HFFc6 (cell line): ENCODE results near the gene CHST14. TPM values are rescaled to one million over a fixed set of nuclear protein-coding genes. Genes with fewer than 3 reads are reported as not detected.

Experiments
- DNase-seq: peaks from one replicate; pipeline ENCODE4 v3.0.0-alpha.2; 2018
- H3K27ac Mint-ChIP-seq: 2 replicates; pipeline ENCODE4 v1.8.0; 2020; ENCODE audit warnings: mild to moderate bottlenecking, mixed read lengths
- H3K27me3 Mint-ChIP-seq: 2 replicates; pipeline ENCODE4 v1.8.0; 2021; ENCODE audit warnings: mild to moderate bottlenecking, moderate library complexity, mixed read lengths; ENCODE audit not compliant: insufficient read depth
- H3K36me3 Mint-ChIP-seq: 2 replicates; pipeline ENCODE4 v1.8.0; 2021; ENCODE audit warnings: low read depth, mixed read lengths
- H3K4me1 Mint-ChIP-seq: 2 replicates; pipeline ENCODE4 v1.8.0; 2020; ENCODE audit warnings: low read depth, mixed read lengths
- H3K4me3 Mint-ChIP-seq: 2 replicates; pipeline ENCODE4 v1.8.0; 2020; ENCODE audit warnings: mild to moderate bottlenecking, moderate library complexity, mixed read lengths
- H3K9me3 Mint-ChIP-seq: 2 replicates; pipeline ENCODE4 v1.8.0; 2020; ENCODE audit warnings: mild to moderate bottlenecking, mixed read lengths
- CTCF ChIP-seq: fragments of 200-600 bp; sonication (generic); IDR thresholded peaks from 2 replicates; pipeline ENCODE4 v1.5.0; 2021; ENCODE audit warnings: antibody characterized with exemption, mild to moderate bottlenecking
- total RNA-seq, 6 experiments: library from RNA; stranded (reverse); fragmentation: NEBNext Ultra II Directional; extraction: Animal tissue kit (Norgen Biotek cat#: 25700); gene quantifications; 2 replicates in 1 of 6; 3 replicates in 5 of 6; pipeline ENCODE4 v1.2.3, GENCODE V29; 2021

CHST14 gene
- total RNA-seq, 6 experiments from 2014 or later: 26.3 to 32.5 (median 28.4) TPM

- Mint-ChIP-seq H3K4me1 (no peaks in the 10 kb centered on the region), H3K4me3 (no peak overlapping the region), H3K27ac (no peak overlapping the region), H3K36me3 (0 out of 2 replicates have a peak, but pooled peaks cover 2% of the 10 kb centered on the region), H3K27me3 (peaks cover 23% of the 10 kb centered on the region), H3K9me3 (peaks cover 6% of the 10 kb centered on the region)
- no peak for DNase-seq
- no peak for TF ChIP-seq CTCF
These were observed 13.1 kb downstream of the CHST14 start for GRCh38 chr15:40483919-40484318.

GRCh38 chr15:40486066-40486770 is 15.4 kb downstream of the CHST14 start:
- Mint-ChIP-seq H3K4me3 (no peak overlapping the region), H3K27ac (no peak overlapping the region), H3K36me3 (no peaks in the 10 kb centered on the region), H3K27me3 (peaks cover 11% of the 10 kb centered on the region), H3K4me1 (no peaks in the 10 kb centered on the region), H3K9me3 (peaks cover 4% of the 10 kb centered on the region; the same call in 1 of the 2 replicates)
- no peak for DNase-seq
- TF ChIP-seq CTCF: no peak

- H3K27me3 Mint-ChIP-seq: peaks cover 5% of the 10 kb centered on the region
- TF ChIP-seq CTCF: no peak
- no peaks in the 10 kb centered on the region for H3K36me3 Mint-ChIP-seq
- peaks cover 2% of the 10 kb centered on the region for H3K4me1 Mint-ChIP-seq
- no peak overlapping the region for H3K27ac Mint-ChIP-seq
- no peak overlapping the region for H3K4me3 Mint-ChIP-seq
- no peak for DNase-seq
- H3K9me3 Mint-ChIP-seq: peaks cover 4% of the 10 kb centered on the region; the same call in 1 of the 2 replicates
These were observed 17.3 kb downstream of the CHST14 start for GRCh38 chr15:40487816-40488682.

- DNase-seq: no peak
These were observed 18.7 kb downstream of the CHST14 start for GRCh38 chr15:40489274-40490175.

More at GRCh38 chr15:40489274-40490175, 18.7 kb downstream of the CHST14 start:
- H3K27me3 Mint-ChIP-seq: peaks cover 10% of the 10 kb centered on the region
- H3K27ac Mint-ChIP-seq: no peak overlapping the region
- H3K4me3 Mint-ChIP-seq: no peak overlapping the region
- H3K4me1 Mint-ChIP-seq: peaks cover 13% of the 10 kb centered on the region
- peaks cover 4% of the 10 kb centered on the region; the same call in 1 of the 2 replicates for H3K9me3 Mint-ChIP-seq
- no peak for TF ChIP-seq CTCF
- H3K36me3 Mint-ChIP-seq: no peaks in the 10 kb centered on the region
